Osteoblast (primary cell): ENCODE data around the gene ANKFN1. TPM values are rescaled to one million over a fixed set of nuclear protein-coding genes. Genes with fewer than 3 reads are reported as not detected.

Experiments used
- DNase-seq: peaks from one replicate; pipeline ENCODE4 v3.0.0; 2011; ENCODE audit warnings: low spot score, mixed read lengths; ENCODE audit not compliant: insufficient read length; ENCODE audit errors: missing footprints
- H2AFZ ChIP-seq: 2 replicates; pipeline ENCODE4 v1.6.0; 2011; ENCODE audit warnings: mild to moderate bottlenecking, low read length
- H3K27ac ChIP-seq: 2 replicates; pipeline ENCODE4 v1.5.1; 2011; ENCODE audit warnings: mild to moderate bottlenecking, low read depth, low read length, moderate library complexity
- H3K27me3 ChIP-seq: 2 replicates; pipeline ENCODE4 v1.6.0; 2012; ENCODE audit warnings: mild to moderate bottlenecking, control low read depth, inconsistent platforms, low read length, moderate library complexity; ENCODE audit not compliant: insufficient read depth
- H3K36me3 ChIP-seq: 2 replicates; pipeline ENCODE4 v1.5.1; 2011; ENCODE audit warnings: mild to moderate bottlenecking, low read length, control low read depth, moderate library complexity; ENCODE audit not compliant: insufficient read depth
- H3K4me1 ChIP-seq: 2 replicates; pipeline ENCODE4 v1.5.1; 2011; ENCODE audit warnings: mild to moderate bottlenecking, low read length, control low read depth, moderate library complexity; ENCODE audit not compliant: insufficient read depth
- H3K4me2 ChIP-seq: 2 replicates; pipeline ENCODE4 v1.6.0; 2011; ENCODE audit warnings: mild to moderate bottlenecking, low read length; ENCODE audit not compliant: insufficient read depth
- H3K4me3 ChIP-seq: fragments of 200-600 bp; sonication (generic); 3 replicates; pipeline ENCODE4 v1.5.1; 2012; ENCODE audit warnings: mild to moderate bottlenecking, low read length, inconsistent platforms; ENCODE audit not compliant: insufficient read depth
- H3K79me2 ChIP-seq: 2 replicates; pipeline ENCODE4 v1.6.0; 2012; ENCODE audit warnings: mild to moderate bottlenecking, low read length, control low read depth, inconsistent platforms; ENCODE audit not compliant: insufficient read depth
- H3K9me3 ChIP-seq: 2 replicates; pipeline ENCODE4 v1.5.1; 2011; ENCODE audit warnings: low read depth, low read length, control low read depth
- H4K20me1 ChIP-seq: 2 replicates; pipeline ENCODE4 v1.6.0; 2012; ENCODE audit warnings: mild to moderate bottlenecking, low read length, control low read depth; ENCODE audit not compliant: insufficient read depth
- CTCF ChIP-seq: IDR thresholded peaks from 2 replicates; pipeline ENCODE4 v1.5.1; 2011; ENCODE audit warnings: mild to moderate bottlenecking, low read depth, low read length, moderate library complexity; ENCODE audit errors: extremely low read depth
- total RNA-seq: library from RNA; depleted of rRNA; stranded (reverse); fragments of >200 nt; gene quantifications from 2 replicates; pipeline ENCODE4 v1.2.3, GENCODE V29; 2012

Gene ANKFN1
- total RNA-seq, 1 donor, result 0.72 TPM

- no peak overlapping the region for H3K27ac ChIP-seq
- no peaks in the 10 kb centered on the region for H4K20me1 ChIP-seq
- no peaks in the 10 kb centered on the region for H3K79me2 ChIP-seq
- no peak overlapping the region for H2AFZ ChIP-seq
- no peaks in the 10 kb centered on the region for H3K4me1 ChIP-seq
- H3K27me3 ChIP-seq, result no peaks in the 10 kb centered on the region
- no peak for DNase-seq
- H3K36me3 ChIP-seq, result no peaks in the 10 kb centered on the region
- no peaks in the 10 kb centered on the region for H3K9me3 ChIP-seq
- TF ChIP-seq CTCF, result no peak
- no peak overlapping the region for H3K4me2 ChIP-seq
- H3K4me3 ChIP-seq, result no peak overlapping the region
Measured at GRCh38 chr17:56471696-56472095, 318.4 kb downstream of the ANKFN1 start.

DNA sequence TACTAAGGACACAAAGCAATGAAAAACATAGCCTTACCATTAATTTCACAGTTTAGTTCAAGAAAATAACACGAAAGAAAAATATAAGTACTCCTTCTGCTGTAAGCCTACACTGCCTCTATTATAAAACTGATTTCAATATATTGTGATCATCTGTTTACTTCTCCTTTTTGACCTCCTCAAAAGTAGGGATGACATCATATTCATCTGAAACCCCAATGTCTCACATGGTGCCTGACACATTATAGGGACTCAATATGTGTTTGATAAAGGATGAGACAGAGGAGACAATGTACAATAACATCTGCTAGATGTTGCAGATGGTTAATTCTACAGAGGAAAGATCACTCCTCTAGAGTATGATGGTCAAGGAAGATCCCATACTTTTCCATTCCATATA, 321.8 kb downstream of the ANKFN1 start:
- Histone ChIP-seq H3K27ac (no peak overlapping the region), H3K79me2 (no peaks in the 10 kb centered on the region), H3K9me3 (no peaks in the 10 kb centered on the region), H3K36me3 (no peaks in the 10 kb centered on the region), H3K27me3 (no peaks in the 10 kb centered on the region), H4K20me1 (no peaks in the 10 kb centered on the region), H2AFZ (no peak overlapping the region), H3K4me2 (no peak overlapping the region), H3K4me3 (no peak overlapping the region), H3K4me1 (no peaks in the 10 kb centered on the region)
- no peak for TF ChIP-seq CTCF
- DNase-seq, result no peak

DNA sequence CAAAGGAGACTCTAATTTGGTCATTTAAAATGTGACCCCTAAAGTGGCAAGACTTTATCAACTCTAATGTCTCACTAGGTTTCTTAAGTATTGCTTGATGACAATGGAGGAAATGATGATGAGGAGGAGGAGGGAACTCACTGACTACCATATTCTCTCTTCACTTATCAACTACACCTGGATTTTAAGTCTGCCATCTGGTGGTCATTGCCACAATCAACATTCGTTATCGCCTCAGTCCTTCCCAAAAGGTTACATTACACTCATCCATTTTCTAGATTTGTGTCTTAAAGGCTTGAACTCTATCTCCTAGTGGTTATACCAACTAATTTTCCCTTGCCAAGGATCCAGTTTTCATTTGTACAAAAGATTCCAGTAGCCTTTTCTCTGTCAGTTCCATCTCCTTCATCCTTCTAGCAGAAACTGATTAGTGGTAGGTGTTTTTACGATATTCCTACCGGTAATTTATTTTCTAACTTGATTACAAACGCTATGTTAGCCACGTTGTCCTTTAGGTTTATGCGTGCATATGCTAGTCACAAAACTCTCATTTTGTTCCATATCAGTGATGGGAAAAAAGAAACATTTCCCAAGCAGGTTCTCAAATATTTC, 325.7 kb downstream of the ANKFN1 start:
- Histone ChIP-seq H3K79me2 (no peaks in the 10 kb centered on the region), H3K4me1 (no peaks in the 10 kb centered on the region), H3K27me3 (no peaks in the 10 kb centered on the region), H3K4me2 (no peak overlapping the region), H3K4me3 (no peak overlapping the region), H2AFZ (no peak overlapping the region), H4K20me1 (no peaks in the 10 kb centered on the region), H3K9me3 (no peaks in the 10 kb centered on the region), H3K36me3 (no peaks in the 10 kb centered on the region), H3K27ac (no peak overlapping the region)
- no peak for DNase-seq
- TF ChIP-seq CTCF, result peak; percentile 50

GRCh38 chr17:56480501-56480900, 327.2 kb downstream of the ANKFN1 start:
- no peaks in the 10 kb centered on the region for H4K20me1 ChIP-seq
- H3K4me3 ChIP-seq, result no peak overlapping the region
- H3K4me2 ChIP-seq, result no peak overlapping the region
- H3K36me3 ChIP-seq, result no peaks in the 10 kb centered on the region
- no peaks in the 10 kb centered on the region for H3K79me2 ChIP-seq
- no peaks in the 10 kb centered on the region for H3K27me3 ChIP-seq
- no peak for TF ChIP-seq CTCF
- no peaks in the 10 kb centered on the region for H3K9me3 ChIP-seq
- DNase-seq, result no peak
- H3K27ac ChIP-seq, result no peak overlapping the region
- H3K4me1 ChIP-seq, result no peaks in the 10 kb centered on the region
- no peak overlapping the region for H2AFZ ChIP-seq
